GM20000 (cell line): ENCODE data around the gene MAMDC4.

Experiments used
- DNase-seq: peaks from one replicate; pipeline ENCODE4 v3.0.0; 2012; ENCODE audit warnings: low spot score
- CTCF ChIP-seq: IDR thresholded peaks from 2 replicates; pipeline ENCODE4 v1.5.1; 2012; ENCODE audit warnings: mild to moderate bottlenecking, control low read depth; ENCODE audit errors: extremely low read depth, missing control alignments

The MAMDC4 gene

GRCh38 chr9:136854842-136855460, 2.8 kb downstream of the MAMDC4 start:
- no peak for TF ChIP-seq CTCF
- no peak for DNase-seq

GRCh38 chr9:136855461-136856078, 3.4 kb downstream of the MAMDC4 start:
- no peak for TF ChIP-seq CTCF
- DNase-seq: no peak

GRCh38 chr9:136856079-136856476, 3.9 kb downstream of the MAMDC4 start:
- DNase-seq: no peak

GRCh38 chr9:136856541-136857141, 4.5 kb downstream of the MAMDC4 start:
- DNase-seq: no peak

More at GRCh38 chr9:136856079-136856476, 3.9 kb downstream of the MAMDC4 start:
- no peak for TF ChIP-seq CTCF

GRCh38 chr9:136857166-136857565, 5.0 kb downstream of the MAMDC4 start:
- no peak for DNase-seq
- TF ChIP-seq CTCF: no peak

More at GRCh38 chr9:136856541-136857141, 4.5 kb downstream of the MAMDC4 start:
- no peak for TF ChIP-seq CTCF

- DNase-seq: no peak
- TF ChIP-seq CTCF: no peak
Measured at GRCh38 chr9:136857581-136858412, 5.7 kb downstream of the MAMDC4 start.
